ENCODE data around the gene BFAR.

Gene BFAR

DNA sequence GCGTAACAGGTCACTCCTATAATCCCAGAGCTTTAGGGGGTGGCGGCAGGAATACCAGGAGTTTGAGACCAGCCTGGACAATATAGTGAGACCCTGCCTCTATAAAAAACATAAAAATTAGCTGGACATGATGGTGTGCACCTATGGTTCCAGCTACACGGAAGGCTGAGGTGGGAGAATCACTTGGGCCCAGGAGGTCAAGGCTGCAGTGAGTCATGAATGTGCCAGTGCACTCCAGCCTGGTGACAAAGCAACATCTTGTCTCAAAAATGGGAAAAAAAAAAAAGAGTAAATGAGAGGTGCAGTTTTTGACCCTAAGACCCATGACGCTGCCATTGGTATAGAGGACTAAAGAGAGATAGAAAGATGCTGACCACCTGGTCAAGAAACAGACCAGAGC, 18.8 kb upstream of the BFAR start:
- no peak for DNase-seq (ENCODE audit: low read depth in 1 of 2, low spot score in 1 of 2)
- Histone ChIP-seq H3K4me3 (replicated peaks; ENCODE audit: insufficient read depth, low read length) (no peak overlapping the region), H3K27ac (replicated peaks) (no peak overlapping the region), H3K27me3 (ENCODE audit: insufficient read depth, poor library complexity, severe bottlenecking) (no peaks in the 10 kb centered on the region)
- TF ChIP-seq POLR2AphosphoS5 (IDR thresholded peaks at IDR 0.05; ENCODE audit: low read depth) (no peak), GABPA (IDR thresholded peaks at IDR 0.05; ENCODE audit: low read depth) (no peak), SPI1 (IDR thresholded peaks at IDR 0.05; ENCODE audit: borderline replicate concordance, low read depth) (no peak)
- TF ChIP-seq, protein P1, sequence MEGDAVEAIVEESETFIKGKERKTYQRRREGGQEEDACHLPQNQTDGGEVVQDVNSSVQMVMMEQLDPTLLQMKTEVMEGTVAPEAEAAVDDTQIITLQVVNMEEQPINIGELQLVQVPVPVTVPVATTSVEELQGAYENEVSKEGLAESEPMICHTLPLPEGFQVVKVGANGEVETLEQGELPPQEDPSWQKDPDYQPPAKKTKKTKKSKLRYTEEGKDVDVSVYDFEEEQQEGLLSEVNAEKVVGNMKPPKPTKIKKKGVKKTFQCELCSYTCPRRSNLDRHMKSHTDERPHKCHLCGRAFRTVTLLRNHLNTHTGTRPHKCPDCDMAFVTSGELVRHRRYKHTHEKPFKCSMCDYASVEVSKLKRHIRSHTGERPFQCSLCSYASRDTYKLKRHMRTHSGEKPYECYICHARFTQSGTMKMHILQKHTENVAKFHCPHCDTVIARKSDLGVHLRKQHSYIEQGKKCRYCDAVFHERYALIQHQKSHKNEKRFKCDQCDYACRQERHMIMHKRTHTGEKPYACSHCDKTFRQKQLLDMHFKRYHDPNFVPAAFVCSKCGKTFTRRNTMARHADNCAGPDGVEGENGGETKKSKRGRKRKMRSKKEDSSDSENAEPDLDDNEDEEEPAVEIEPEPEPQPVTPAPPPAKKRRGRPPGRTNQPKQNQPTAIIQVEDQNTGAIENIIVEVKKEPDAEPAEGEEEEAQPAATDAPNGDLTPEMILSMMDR (IDR thresholded peaks at IDR 0.05; ENCODE audit: insufficient read depth, low read length) = no peak
- TF ChIP-seq, protein P2, sequence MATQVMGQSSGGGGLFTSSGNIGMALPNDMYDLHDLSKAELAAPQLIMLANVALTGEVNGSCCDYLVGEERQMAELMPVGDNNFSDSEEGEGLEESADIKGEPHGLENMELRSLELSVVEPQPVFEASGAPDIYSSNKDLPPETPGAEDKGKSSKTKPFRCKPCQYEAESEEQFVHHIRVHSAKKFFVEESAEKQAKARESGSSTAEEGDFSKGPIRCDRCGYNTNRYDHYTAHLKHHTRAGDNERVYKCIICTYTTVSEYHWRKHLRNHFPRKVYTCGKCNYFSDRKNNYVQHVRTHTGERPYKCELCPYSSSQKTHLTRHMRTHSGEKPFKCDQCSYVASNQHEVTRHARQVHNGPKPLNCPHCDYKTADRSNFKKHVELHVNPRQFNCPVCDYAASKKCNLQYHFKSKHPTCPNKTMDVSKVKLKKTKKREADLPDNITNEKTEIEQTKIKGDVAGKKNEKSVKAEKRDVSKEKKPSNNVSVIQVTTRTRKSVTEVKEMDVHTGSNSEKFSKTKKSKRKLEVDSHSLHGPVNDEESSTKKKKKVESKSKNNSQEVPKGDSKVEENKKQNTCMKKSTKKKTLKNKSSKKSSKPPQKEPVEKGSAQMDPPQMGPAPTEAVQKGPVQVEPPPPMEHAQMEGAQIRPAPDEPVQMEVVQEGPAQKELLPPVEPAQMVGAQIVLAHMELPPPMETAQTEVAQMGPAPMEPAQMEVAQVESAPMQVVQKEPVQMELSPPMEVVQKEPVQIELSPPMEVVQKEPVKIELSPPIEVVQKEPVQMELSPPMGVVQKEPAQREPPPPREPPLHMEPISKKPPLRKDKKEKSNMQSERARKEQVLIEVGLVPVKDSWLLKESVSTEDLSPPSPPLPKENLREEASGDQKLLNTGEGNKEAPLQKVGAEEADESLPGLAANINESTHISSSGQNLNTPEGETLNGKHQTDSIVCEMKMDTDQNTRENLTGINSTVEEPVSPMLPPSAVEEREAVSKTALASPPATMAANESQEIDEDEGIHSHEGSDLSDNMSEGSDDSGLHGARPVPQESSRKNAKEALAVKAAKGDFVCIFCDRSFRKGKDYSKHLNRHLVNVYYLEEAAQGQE (IDR thresholded peaks at IDR 0.05; ENCODE audit: insufficient replicate concordance, low read depth) = no peak

DNA sequence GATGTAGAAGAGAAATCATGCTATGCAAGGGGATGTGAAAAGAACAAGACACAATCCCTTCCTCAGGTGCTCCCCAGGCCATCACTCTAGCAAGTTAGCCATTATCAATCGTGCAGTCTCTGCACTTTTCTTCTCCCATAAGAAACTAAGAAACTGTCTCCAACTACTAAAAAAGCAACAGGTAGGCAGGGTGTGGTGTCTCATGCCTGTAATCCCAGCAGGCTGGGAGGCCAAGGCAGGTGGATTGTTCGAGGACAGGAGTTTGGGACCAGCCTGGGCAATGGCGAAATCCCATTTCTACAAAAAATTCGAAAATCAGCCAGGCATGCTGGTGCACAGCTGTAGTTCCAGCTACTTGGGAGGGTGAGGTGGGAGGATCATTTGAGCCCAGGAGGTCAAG, 16.5 kb upstream of the BFAR start:
- no peak overlapping the region for H3K4me3 ChIP-seq (replicated peaks; ENCODE audit: insufficient read depth, low read length)
- no peaks in the 10 kb centered on the region for H3K27me3 ChIP-seq (ENCODE audit: insufficient read depth, poor library complexity, severe bottlenecking)
- no peak overlapping the region for H3K27ac ChIP-seq (replicated peaks)
- no peak for DNase-seq (ENCODE audit: low read depth in 1 of 2, low spot score in 1 of 2)
- TF ChIP-seq SPI1 (IDR thresholded peaks at IDR 0.05; ENCODE audit: borderline replicate concordance, low read depth) (no peak), POLR2AphosphoS5 (IDR thresholded peaks at IDR 0.05; ENCODE audit: low read depth) (no peak), GABPA (IDR thresholded peaks at IDR 0.05; ENCODE audit: low read depth) (no peak)
- TF ChIP-seq, protein P2 (IDR thresholded peaks at IDR 0.05; ENCODE audit: insufficient replicate concordance, low read depth) = no peak
- TF ChIP-seq, protein P1 (IDR thresholded peaks at IDR 0.05; ENCODE audit: insufficient read depth, low read length) = no peak

DNA sequence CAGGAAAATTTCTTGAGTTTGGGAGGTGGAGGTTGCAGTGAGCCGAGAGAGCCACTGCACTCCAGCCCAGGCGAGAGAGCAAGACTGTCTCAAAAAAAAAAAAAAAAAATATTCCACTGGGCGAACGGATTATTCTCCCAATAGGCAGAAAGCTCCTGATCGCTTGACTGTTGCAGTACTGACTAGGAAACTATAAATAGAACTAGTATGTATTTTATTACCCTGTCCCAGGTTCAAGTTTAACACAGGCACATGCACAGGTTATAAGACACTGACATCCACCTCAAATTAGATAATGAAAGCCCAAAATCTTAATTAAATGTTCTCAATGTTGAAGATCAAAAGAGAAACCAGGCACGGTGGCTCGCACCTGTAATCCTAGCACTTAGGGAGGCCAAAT, 14.2 kb upstream of the BFAR start:
- Histone ChIP-seq H3K27ac (replicated peaks) (no peak overlapping the region), H3K27me3 (ENCODE audit: insufficient read depth, poor library complexity, severe bottlenecking) (no peaks in the 10 kb centered on the region)
- TF ChIP-seq POLR2AphosphoS5 (IDR thresholded peaks at IDR 0.05; ENCODE audit: low read depth) (no peak), SPI1 (IDR thresholded peaks at IDR 0.05; ENCODE audit: borderline replicate concordance, low read depth) (no peak), GABPA (IDR thresholded peaks at IDR 0.05; ENCODE audit: low read depth) (no peak)
- TF ChIP-seq, protein P2 (IDR thresholded peaks at IDR 0.05; ENCODE audit: insufficient replicate concordance, low read depth) = no peak
- TF ChIP-seq, protein P1 (IDR thresholded peaks at IDR 0.05; ENCODE audit: insufficient read depth, low read length) = no peak

More for the DNA sequence above, 14.2 kb upstream of the BFAR start:
- H3K4me3 ChIP-seq (replicated peaks; ENCODE audit: insufficient read depth, low read length) = no peak overlapping the region
- no peak for DNase-seq (ENCODE audit: low read depth in 1 of 2, low spot score in 1 of 2)

Data from HL-60 (cell line).